GM06990 (cell line): ENCODE data around the gene RASD2.

Experiments used
- DNase-seq: peaks from one replicate; pipeline ENCODE4 v3.0.0-alpha.2; 2011; ENCODE audit not compliant: insufficient read length; ENCODE audit errors: extremely low read depth
- H3K27me3 ChIP-seq: replicated peaks from 2 replicates; pipeline ENCODE4 v1.6.0; 2011; ENCODE audit warnings: low read length; ENCODE audit not compliant: control insufficient read depth, insufficient read depth
- H3K36me3 ChIP-seq: 2 replicates; pipeline ENCODE4 v1.5.1; 2011; ENCODE audit warnings: low read length; ENCODE audit not compliant: control insufficient read depth, insufficient read depth
- H3K4me3 ChIP-seq: replicated peaks from 2 replicates; pipeline ENCODE4 v1.5.1; 2011; ENCODE audit warnings: low read depth, mild to moderate bottlenecking, control low read depth, low read length
- TF ChIP-seq, protein P1 (sequence below): IDR thresholded peaks from 2 replicates; pipeline ENCODE4 v1.5.1; 2011; ENCODE audit warnings: low read length, control low read depth, mild to moderate bottlenecking, inconsistent platforms; ENCODE audit not compliant: insufficient read depth, poor library complexity, severe bottlenecking

Gene RASD2

DNA sequence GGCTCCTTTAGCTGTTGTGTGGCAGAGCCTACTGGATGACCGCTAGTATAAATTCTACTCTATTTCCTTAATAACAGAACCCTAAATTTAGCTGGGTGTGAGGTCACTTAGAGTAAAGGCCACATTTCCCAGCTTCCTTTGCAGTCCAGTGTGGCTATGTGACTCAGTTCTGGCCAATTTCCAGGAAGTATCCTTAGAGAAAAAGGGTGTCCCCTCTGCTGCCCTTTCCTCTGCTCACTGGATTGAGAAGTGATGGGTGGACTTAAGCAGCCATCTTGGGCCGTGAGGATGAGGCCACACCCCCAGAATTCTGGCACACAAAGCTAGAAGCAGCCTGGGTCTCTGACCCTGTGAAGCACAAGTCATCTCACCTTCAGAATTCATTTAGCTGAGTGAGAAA, 11.7 kb upstream of the RASD2 start:
- DNase-seq = no peak
- Histone ChIP-seq H3K27me3 (peaks cover 3% of the 10 kb centered on the region), H3K4me3 (no peak overlapping the region), H3K36me3 (no peaks in the 10 kb centered on the region)
- TF ChIP-seq, protein P1, sequence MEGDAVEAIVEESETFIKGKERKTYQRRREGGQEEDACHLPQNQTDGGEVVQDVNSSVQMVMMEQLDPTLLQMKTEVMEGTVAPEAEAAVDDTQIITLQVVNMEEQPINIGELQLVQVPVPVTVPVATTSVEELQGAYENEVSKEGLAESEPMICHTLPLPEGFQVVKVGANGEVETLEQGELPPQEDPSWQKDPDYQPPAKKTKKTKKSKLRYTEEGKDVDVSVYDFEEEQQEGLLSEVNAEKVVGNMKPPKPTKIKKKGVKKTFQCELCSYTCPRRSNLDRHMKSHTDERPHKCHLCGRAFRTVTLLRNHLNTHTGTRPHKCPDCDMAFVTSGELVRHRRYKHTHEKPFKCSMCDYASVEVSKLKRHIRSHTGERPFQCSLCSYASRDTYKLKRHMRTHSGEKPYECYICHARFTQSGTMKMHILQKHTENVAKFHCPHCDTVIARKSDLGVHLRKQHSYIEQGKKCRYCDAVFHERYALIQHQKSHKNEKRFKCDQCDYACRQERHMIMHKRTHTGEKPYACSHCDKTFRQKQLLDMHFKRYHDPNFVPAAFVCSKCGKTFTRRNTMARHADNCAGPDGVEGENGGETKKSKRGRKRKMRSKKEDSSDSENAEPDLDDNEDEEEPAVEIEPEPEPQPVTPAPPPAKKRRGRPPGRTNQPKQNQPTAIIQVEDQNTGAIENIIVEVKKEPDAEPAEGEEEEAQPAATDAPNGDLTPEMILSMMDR = no peak

DNA sequence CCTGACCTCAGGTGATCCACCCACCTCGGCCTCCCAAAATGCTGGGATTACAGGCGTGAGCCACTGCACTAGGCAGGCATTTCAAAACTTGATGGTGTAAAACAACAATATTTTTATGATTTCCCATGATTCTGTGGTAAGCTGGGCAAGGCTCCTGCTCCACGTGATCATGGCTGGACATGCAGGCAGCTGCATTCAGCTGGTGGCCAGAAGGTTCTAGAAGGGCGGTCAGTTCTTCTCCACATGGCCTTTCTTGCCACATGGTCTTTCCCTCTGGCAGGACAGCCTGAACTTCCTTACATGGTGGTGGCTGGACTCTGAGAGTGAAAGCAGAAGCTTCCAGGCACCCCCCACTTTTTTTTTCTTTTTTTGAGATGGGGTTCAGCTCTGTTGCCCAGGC, 9.9 kb upstream of the RASD2 start:
- TF ChIP-seq, protein P1 = no peak
- H3K4me3 ChIP-seq = no peak overlapping the region
- H3K36me3 ChIP-seq = no peaks in the 10 kb centered on the region
- peaks cover 2% of the 10 kb centered on the region for H3K27me3 ChIP-seq
- DNase-seq = no peak

DNA sequence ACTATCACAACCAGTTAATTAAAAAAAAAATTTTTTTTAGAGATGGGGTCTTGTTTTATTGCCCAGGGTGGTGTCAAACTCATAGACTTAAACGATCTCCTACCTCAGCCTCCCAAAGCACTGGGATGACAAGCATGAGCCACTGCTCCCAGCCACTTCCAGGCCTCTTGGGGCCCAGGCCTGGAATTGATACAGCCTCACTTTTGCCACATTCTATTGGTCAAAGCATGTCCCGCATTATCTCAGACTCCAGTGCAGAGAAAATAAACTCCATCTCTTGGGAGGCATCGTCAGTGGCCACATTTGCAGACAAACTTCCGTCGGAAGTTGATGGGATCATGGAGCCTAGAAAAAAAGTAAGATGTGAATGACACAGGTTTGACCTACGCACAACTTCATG, 9.4 kb upstream of the RASD2 start:
- Histone ChIP-seq H3K4me3 (no peak overlapping the region), H3K27me3 (peaks cover 2% of the 10 kb centered on the region), H3K36me3 (no peaks in the 10 kb centered on the region)
- TF ChIP-seq, protein P1 = no peak
- no peak for DNase-seq

DNA sequence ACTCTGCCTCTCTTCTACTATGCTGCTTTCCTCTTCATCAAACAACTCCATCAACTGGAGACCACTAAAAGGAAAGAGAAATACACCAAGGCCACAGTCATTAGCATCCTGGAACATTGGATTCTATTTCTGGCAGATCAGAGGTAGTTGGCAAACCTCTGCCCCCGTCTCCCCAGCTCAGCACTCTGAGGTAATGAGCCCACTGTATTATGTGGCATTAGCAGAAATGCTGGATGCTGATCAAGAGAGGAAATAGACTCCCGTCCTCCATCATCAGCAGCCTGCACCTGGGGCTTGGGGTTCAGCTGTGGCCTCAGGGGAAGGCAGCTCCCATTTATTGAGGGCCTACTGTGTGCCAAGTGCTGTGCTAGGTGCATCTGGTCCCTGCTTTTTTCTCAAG, 9.0 kb upstream of the RASD2 start:
- DNase-seq = no peak
- TF ChIP-seq, protein P1 = no peak
- H3K36me3 ChIP-seq = no peaks in the 10 kb centered on the region
- H3K27me3 ChIP-seq = peaks cover 2% of the 10 kb centered on the region
- H3K4me3 ChIP-seq = no peak overlapping the region

DNA sequence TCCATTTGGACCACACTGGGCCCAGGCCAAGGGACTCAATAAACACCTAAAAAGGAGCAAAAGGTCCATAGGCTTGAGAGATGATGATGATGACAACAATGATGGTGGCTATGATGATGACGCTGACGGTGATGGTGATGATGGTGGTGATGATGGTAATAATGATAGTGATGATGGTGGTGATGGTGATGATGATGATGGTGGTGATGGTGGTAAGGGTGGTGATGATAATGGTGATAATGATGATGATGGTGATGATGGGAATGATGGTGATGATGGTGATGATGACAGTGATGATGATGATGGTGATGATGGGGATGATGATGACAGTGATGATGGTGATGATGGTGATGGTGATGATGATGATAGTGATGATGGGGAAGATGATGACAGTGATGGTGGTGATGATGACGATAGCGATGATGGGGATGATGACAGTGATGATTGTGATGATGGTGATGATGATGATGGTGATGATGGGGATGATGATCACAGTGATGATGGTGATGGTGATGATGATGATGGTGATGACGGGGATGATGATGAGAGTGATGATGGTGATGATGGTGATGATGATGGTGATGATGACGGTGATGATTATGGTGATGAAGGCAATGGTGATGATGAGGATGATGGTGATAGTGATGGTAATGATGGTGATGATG, 7.1 kb upstream of the RASD2 start:
- DNase-seq = no peak
- TF ChIP-seq, protein P1 = no peak
- Histone ChIP-seq H3K27me3 (no peaks in the 10 kb centered on the region; the same call in 1 of the 2 replicates), H3K36me3 (no peaks in the 10 kb centered on the region), H3K4me3 (no peak overlapping the region)

DNA sequence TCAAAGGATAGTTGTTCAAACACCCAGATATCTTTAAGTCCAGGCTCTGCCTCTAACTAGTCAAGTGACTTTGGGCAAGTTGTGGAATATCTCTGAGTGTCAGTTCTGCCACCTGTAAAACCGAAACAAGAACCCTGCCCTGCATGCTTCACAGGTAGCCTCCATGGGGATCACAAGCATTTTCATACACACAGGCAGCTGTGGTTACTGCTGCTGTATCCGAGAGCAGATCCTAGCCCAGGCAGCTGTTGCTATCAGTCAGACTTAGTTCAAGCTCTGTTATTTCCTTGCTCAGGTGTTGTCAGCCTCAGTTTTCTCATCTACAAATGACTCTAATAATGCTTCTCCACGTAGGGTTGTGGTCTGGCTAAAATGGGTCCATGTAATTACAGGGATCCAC, 6.5 kb upstream of the RASD2 start:
- H3K27me3 ChIP-seq = no peaks in the 10 kb centered on the region; the same call in 1 of the 2 replicates
- H3K4me3 ChIP-seq = no peak overlapping the region
- no peaks in the 10 kb centered on the region for H3K36me3 ChIP-seq
- TF ChIP-seq, protein P1 = no peak
- DNase-seq = no peak
